B cell (primary cell): Measurements from ENCODE around the gene ITPR2. TPM values are rescaled to one million over a fixed set of nuclear protein-coding genes. Genes with fewer than 3 reads are reported as not detected.

Experiments used
- ATAC-seq: fragments of 200-7000 bp; cut with Tn5 transposase; one replicate; pipeline ENCODE4 v1.10.0; 2021; ENCODE audit warnings: low read depth, mild to moderate bottlenecking, moderate number of reproducible peaks, moderate library complexity
- CTCF ChIA-PET: fragments of 350-600 bp; sonication (Branson Sonifier 250); formaldehyde crosslinking; loops from one replicate; lab custom pipeline; 2021; ENCODE audit warnings: antibody characterized with exemption, inconsistent platforms; lab: Charles Lee
- POLR2A ChIA-PET: fragments of 350-600 bp; sonication (Branson Sonifier 250); formaldehyde crosslinking; loops from one replicate; lab custom pipeline; 2021; ENCODE audit warnings: antibody characterized with exemption; lab: Charles Lee
- DNase-seq: peaks from one replicate; pipeline ENCODE4 v3.0.0; 2013
- H2AFZ ChIP-seq: 2 replicates; pipeline ENCODE4 v1.6.1; 2012; ENCODE audit warnings: mild to moderate bottlenecking, low read depth, low read length; ENCODE audit not compliant: insufficient read depth, poor library complexity, severe bottlenecking
- H3K27ac ChIP-seq, 2 donors: 1 replicate in 1 of 2; 2 replicates in 1 of 2; pipeline ENCODE4 v1.5.1; 2012 to 2013; ENCODE audit warnings: low read length in 2 of 2, mild to moderate bottlenecking in 2 of 2, moderate library complexity in 1 of 2
- H3K27me3 ChIP-seq, 4 experiments: fragments of 200-600 bp in 1 of 4; sonication (generic) in 1 of 4; replicated peaks in 1 of 4; 1 replicate in 2 of 4; 2 replicates in 2 of 4; pipeline versions ENCODE4 v1.6.1 to v1.7.0; 2013 to 2016; ENCODE audit warnings: low read length in 3 of 4, mild to moderate bottlenecking in 2 of 4, mixed read lengths in 1 of 4, moderate library complexity in 1 of 4; ENCODE audit not compliant: insufficient read depth in 4 of 4, control insufficient read depth in 3 of 4; ENCODE audit errors: control extremely low read depth in 1 of 4
- H3K36me3 ChIP-seq, 2 experiments: replicated peaks in 1 of 2; 1 replicate in 1 of 2; 2 replicates in 1 of 2; pipeline versions ENCODE4 v1.6.1 to v1.7.1; 2013; ENCODE audit warnings: low read length in 1 of 2; ENCODE audit not compliant: insufficient read depth in 2 of 2, control insufficient read depth in 1 of 2; ENCODE audit errors: control extremely low read depth in 1 of 2, extremely low read depth in 1 of 2
- H3K4me1 ChIP-seq, 2 donors: fragments of 200-600 bp in 1 of 2; sonication (generic) in 1 of 2; 1 replicate in 1 of 2; 2 replicates in 1 of 2; pipeline versions ENCODE4 v1.5.1 to v1.6.1; 2013 to 2017; ENCODE audit warnings: low read length in 2 of 2; ENCODE audit not compliant: control insufficient read depth in 2 of 2, insufficient read depth in 2 of 2
- H3K4me2 ChIP-seq: replicated peaks from 2 replicates; pipeline ENCODE3; 2012; ENCODE audit warnings: mild to moderate bottlenecking, low read depth, low read length; ENCODE audit not compliant: poor library complexity, severe bottlenecking
- H3K4me3 ChIP-seq, 5 experiments: fragments of 200-600 bp in 1 of 5; sonication (generic) in 1 of 5; 1 replicate in 3 of 5; 2 replicates in 2 of 5; pipeline versions ENCODE4 v1.5.1 to v1.7.0; 2011 to 2016; ENCODE audit warnings: low read length in 4 of 5, mild to moderate bottlenecking in 4 of 5, low read depth in 2 of 5, control low read depth in 1 of 5, moderate library complexity in 1 of 5; ENCODE audit not compliant: insufficient read depth in 1 of 5; ENCODE audit errors: control extremely low read depth in 1 of 5, extremely low read depth in 1 of 5
- H3K79me2 ChIP-seq: fragments of 200-600 bp; sonication (generic); one replicate; pipeline ENCODE4 v1.6.0; 2016; ENCODE audit warnings: low read length; ENCODE audit not compliant: control insufficient read depth, insufficient read depth
- H3K9ac ChIP-seq: fragments of 200-600 bp; sonication (generic); 2 replicates; pipeline ENCODE4 v1.6.1; 2017; ENCODE audit warnings: mild to moderate bottlenecking, low read length, moderate library complexity
- H3K9me3 ChIP-seq, 3 donors: one replicate each; pipeline versions ENCODE4 v1.6.1 to v1.7.1; 2013; ENCODE audit warnings: low read length in 2 of 3; ENCODE audit not compliant: control insufficient read depth in 2 of 3, insufficient read depth in 1 of 3; ENCODE audit errors: control extremely low read depth in 1 of 3
- H4K20me1 ChIP-seq: 2 replicates; pipeline ENCODE4 v1.6.0; 2012; ENCODE audit warnings: mild to moderate bottlenecking, low read length; ENCODE audit not compliant: insufficient read depth, control insufficient read depth, poor library complexity, severe bottlenecking
- H3K27ac Mint-ChIP-seq: one replicate; pipeline ENCODE4 v1.8.0; 2021; ENCODE audit warnings: mixed read lengths
- H3K27me3 Mint-ChIP-seq: one replicate; pipeline ENCODE4 v1.8.0; 2021; ENCODE audit warnings: mixed read lengths
- H3K4me1 Mint-ChIP-seq: one replicate; pipeline ENCODE4 v1.8.0; 2021; ENCODE audit warnings: mixed read lengths
- H3K4me3 Mint-ChIP-seq: one replicate; pipeline ENCODE4 v1.8.0; 2021; ENCODE audit warnings: mixed read lengths
- H3K9me3 Mint-ChIP-seq: one replicate; pipeline ENCODE4 v1.8.0; 2022; ENCODE audit warnings: mixed read lengths; ENCODE audit not compliant: insufficient read depth
- EZH2 ChIP-seq: IDR thresholded peaks from 2 replicates; pipeline ENCODE4 v1.6.1; 2012; ENCODE audit warnings: borderline replicate concordance, low read depth, mild to moderate bottlenecking, moderate library complexity, low read length; ENCODE audit not compliant: insufficient read depth, poor library complexity, severe bottlenecking
- WGBS: methylation state at CpG from one replicate; pipeline ENCODE4 v1.1.5; 2013; ENCODE audit warnings: missing lambda C conversion rate; ENCODE audit not compliant: insufficient coverage; 5-methylcytosine and 5-hydroxymethylcytosine counted together
- intact Hi-C: fragments of 100-400 bp; cut with micrococcal nuclease; formaldehyde crosslinking; loops from one replicate; pipeline ENCODE4 v1.10.0; 2022
- polyA plus RNA-seq: library from polyadenylated mRNA; depleted of rRNA; stranded (reverse); fragments of >200 nt; gene quantifications from 2 replicates; pipeline ENCODE4 v1.2.3, GENCODE V29; 2012
- total RNA-seq, 2 donors: library from RNA; stranded (reverse); fragments of 120-200 nt in 1 of 2; gene quantifications; 1 replicate in 1 of 2; 2 replicates in 1 of 2; pipeline versions ENCODE4 v1.2.3 to v1.2.4, GENCODE V29; 2013 to 2022
- TF ChIP-seq, protein P1 (sequence below): fragments of 200-600 bp; IDR thresholded peaks from one replicate; pipeline ENCODE4 v1.8.0; 2022; ENCODE audit warnings: antibody characterized with exemption, mild to moderate bottlenecking

ITPR2 gene
- total and polyA plus RNA-seq, 2 donors (not counting 1 experiment from before 2014, with no cell fraction given): 4.3 to 113 TPM

DNA sequence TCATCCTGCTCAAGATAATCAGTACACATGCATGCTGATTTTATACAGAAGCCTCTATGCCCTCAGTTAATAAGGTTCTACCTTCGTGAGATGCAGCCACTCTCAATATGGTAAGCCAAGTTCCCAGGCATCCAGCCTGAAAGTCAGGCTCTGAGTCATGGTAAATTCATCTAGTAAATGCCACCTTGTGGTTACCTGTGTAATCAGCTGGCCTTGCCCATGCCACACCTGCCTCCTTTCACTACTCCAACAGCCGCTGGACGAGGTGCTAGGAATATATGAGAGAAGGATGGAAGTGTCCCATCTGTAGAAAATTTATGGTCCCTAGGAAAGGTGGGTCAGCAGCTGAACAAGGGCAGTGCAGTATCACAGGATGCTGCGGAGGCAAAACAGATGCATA lies 430.3 kb downstream of the ITPR2 start:
- H4K20me1 ChIP-seq: no peaks in the 10 kb centered on the region

GRCh38 chr12:26401874-26402273 lies 431.1 kb downstream of the ITPR2 start:
- ATAC-seq (no peak), DNase-seq (no peak)
- ChIA-PET POLR2A (no interaction called here), CTCF (interaction anchor here (1.0 to 4.0 kb wide), 4 partner anchors 274 to 307 kb away, joined by 3 to 55 read pairs (median 8); no protein-coding TSS in a partner anchor)
- Histone ChIP-seq H2AFZ (no peak overlapping the region), H4K20me1 (no peaks in the 10 kb centered on the region), H3K27ac (no peak overlapping the region), H3K9ac (no peak overlapping the region), H3K9me3 (no peaks in the 10 kb centered on the region), H3K4me1 (peaks cover 0 to 4% of the 10 kb centered on the region in 2 donors), H3K27me3 (no peaks in the 10 kb centered on the region), H3K4me3 (no peak overlapping the region), H3K36me3 (peaks cover 0 to 13% of the 10 kb centered on the region in 2 experiments), H3K4me2 (no peak overlapping the region), H3K79me2 (no peaks in the 10 kb centered on the region)
- no peak overlapping the region for H3K4me3 Mint-ChIP-seq
- 100% methylated on average over 1 of the region's 1 CpG for WGBS
- intact Hi-C loops: loop anchor here (1.0 to 10.0 kb wide), 3 partner anchors 207 to 305 kb away; partner anchors contain the start of gene SSPN
- TF ChIP-seq, protein P1, sequence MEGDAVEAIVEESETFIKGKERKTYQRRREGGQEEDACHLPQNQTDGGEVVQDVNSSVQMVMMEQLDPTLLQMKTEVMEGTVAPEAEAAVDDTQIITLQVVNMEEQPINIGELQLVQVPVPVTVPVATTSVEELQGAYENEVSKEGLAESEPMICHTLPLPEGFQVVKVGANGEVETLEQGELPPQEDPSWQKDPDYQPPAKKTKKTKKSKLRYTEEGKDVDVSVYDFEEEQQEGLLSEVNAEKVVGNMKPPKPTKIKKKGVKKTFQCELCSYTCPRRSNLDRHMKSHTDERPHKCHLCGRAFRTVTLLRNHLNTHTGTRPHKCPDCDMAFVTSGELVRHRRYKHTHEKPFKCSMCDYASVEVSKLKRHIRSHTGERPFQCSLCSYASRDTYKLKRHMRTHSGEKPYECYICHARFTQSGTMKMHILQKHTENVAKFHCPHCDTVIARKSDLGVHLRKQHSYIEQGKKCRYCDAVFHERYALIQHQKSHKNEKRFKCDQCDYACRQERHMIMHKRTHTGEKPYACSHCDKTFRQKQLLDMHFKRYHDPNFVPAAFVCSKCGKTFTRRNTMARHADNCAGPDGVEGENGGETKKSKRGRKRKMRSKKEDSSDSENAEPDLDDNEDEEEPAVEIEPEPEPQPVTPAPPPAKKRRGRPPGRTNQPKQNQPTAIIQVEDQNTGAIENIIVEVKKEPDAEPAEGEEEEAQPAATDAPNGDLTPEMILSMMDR: no peak
- no peak for TF ChIP-seq EZH2
- H3K9me3 Mint-ChIP-seq: no peaks in the 10 kb centered on the region
- H3K27me3 Mint-ChIP-seq: no peaks in the 10 kb centered on the region
- peaks cover 2% of the 10 kb centered on the region for H3K4me1 Mint-ChIP-seq
- H3K27ac Mint-ChIP-seq: no peak overlapping the region

More for the DNA sequence above, 430.3 kb downstream of the ITPR2 start:
- intact Hi-C loops: loop anchor here (1.0 to 10.0 kb wide), 3 partner anchors 208 to 305 kb away; partner anchors contain the start of gene SSPN
- H3K27me3 Mint-ChIP-seq: no peaks in the 10 kb centered on the region
- Histone ChIP-seq H3K36me3 (peaks cover 0 to 6% of the 10 kb centered on the region in 2 experiments), H3K27me3 (no peaks in the 10 kb centered on the region), H3K79me2 (no peaks in the 10 kb centered on the region), H3K27ac (no peak overlapping the region), H3K4me2 (no peak overlapping the region), H3K9ac (no peak overlapping the region), H3K4me3 (no peak overlapping the region), H2AFZ (no peak overlapping the region), H3K4me1 (peaks cover 0 to 4% of the 10 kb centered on the region in 2 donors), H3K9me3 (no peaks in the 10 kb centered on the region)
- CTCF ChIA-PET: interaction anchor here (1.0 to 4.0 kb wide), 7 partner anchors 13 to 311 kb away, joined by 3 to 55 read pairs (median 6); partner anchors contain the start of gene BHLHE41
- TF ChIP-seq, protein P1: peak; percentile 38
- TF ChIP-seq EZH2: no peak
- peaks cover 2% of the 10 kb centered on the region for H3K4me1 Mint-ChIP-seq
- 91% methylated on average over 2 of the region's 4 CpGs for WGBS
- H3K9me3 Mint-ChIP-seq: no peaks in the 10 kb centered on the region
- H3K4me3 Mint-ChIP-seq: no peak overlapping the region
- peak; percentile 53 for ATAC-seq
- POLR2A ChIA-PET: no interaction called here
- DNase-seq: peak; percentile 43
- H3K27ac Mint-ChIP-seq: no peak overlapping the region
